Tibial artery (tissue), 4 donors: ENCODE data around the gene OTUD6A.

Experiments
- DNase-seq, 2 donors: peaks; one replicate each; pipeline ENCODE4 v3.0.0-alpha.2; 2019
- H3K27ac ChIP-seq, 2 donors: fragments of 200-600 bp; sonication (generic) in 1 of 2; 1 replicate in 1 of 2; 2 replicates in 1 of 2; pipeline ENCODE4 v1.5.1; 2018 to 2019; ENCODE audit warnings: mild to moderate bottlenecking in 1 of 2
- H3K27me3 ChIP-seq, 2 donors: fragments of 200-600 bp; sonication (generic) in 1 of 2; one replicate each; pipeline versions ENCODE4 v1.5.1 to v1.6.0; 2016 to 2019
- H3K36me3 ChIP-seq, 3 donors: fragments of 200-600 bp; sonication (generic) in 2 of 3; one replicate each; pipeline ENCODE4 v1.5.1; 2016 to 2019; ENCODE audit warnings: mild to moderate bottlenecking in 2 of 3
- H3K4me1 ChIP-seq, 4 donors: fragments of 200-600 bp; sonication (generic) in 2 of 4; 1 replicate in 3 of 4; 2 replicates in 1 of 4; pipeline ENCODE4 v1.5.1; 2016 to 2019
- H3K4me3 ChIP-seq, 2 donors: fragments of 200-600 bp; sonication (generic) in 1 of 2; 1 replicate in 1 of 2; 2 replicates in 1 of 2; pipeline ENCODE4 v1.5.1; 2018 to 2019; ENCODE audit warnings: mild to moderate bottlenecking in 2 of 2
- H3K9me3 ChIP-seq, 3 donors: fragments of 200-600 bp; sonication (generic) in 1 of 3; one replicate each; pipeline ENCODE4 v1.5.1; 2016 to 2019
- intact Hi-C: fragments of 100-400 bp; cut with DNase I; formaldehyde crosslinking; loops from one replicate; pipeline ENCODE4 v1.15.0; 2023; ENCODE audit warnings: low total_unique reads
- TF ChIP-seq, protein P1 (sequence below), 2 experiments: fragments of 200-600 bp in 1 of 2; fragments of 450-650 bp in 1 of 2; IDR thresholded peaks; one replicate each; pipeline ENCODE4 v1.5.1; 2017 to 2019; ENCODE audit warnings: antibody characterized with exemption in 2 of 2, mild to moderate bottlenecking in 1 of 2, moderate library complexity in 1 of 2

The OTUD6A gene

DNA sequence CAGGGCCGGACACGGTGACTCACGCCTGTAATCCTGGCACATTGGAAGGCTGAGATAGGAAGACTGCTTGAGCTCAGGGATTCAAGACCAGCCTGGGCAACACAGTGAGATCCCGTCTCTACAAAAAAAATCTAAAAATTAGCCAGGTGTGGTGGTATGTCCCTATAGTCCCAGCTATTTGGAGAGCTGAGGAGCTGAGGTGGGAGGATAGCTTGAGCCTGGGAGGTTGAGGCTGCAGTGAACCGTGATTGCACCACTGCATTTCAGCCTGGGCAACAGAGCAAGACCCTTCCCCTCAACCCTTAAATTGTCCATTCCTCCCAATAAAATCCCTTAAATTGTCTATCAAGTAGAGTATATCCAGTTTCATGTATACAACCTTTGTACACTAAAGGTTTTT, 17.0 kb downstream of the OTUD6A start:
- Histone ChIP-seq H3K9me3 (peaks cover 0 to 5% (median 0%) of the 10 kb centered on the region in 3 donors), H3K36me3 (no peaks in the 10 kb centered on the region), H3K27me3 (no peaks in the 10 kb centered on the region), H3K4me1 (no peaks in the 10 kb centered on the region), H3K4me3 (no peak overlapping the region), H3K27ac (no peak overlapping the region)
- intact Hi-C loops: no loop called here
- DNase-seq: no peak
- TF ChIP-seq, protein P1, sequence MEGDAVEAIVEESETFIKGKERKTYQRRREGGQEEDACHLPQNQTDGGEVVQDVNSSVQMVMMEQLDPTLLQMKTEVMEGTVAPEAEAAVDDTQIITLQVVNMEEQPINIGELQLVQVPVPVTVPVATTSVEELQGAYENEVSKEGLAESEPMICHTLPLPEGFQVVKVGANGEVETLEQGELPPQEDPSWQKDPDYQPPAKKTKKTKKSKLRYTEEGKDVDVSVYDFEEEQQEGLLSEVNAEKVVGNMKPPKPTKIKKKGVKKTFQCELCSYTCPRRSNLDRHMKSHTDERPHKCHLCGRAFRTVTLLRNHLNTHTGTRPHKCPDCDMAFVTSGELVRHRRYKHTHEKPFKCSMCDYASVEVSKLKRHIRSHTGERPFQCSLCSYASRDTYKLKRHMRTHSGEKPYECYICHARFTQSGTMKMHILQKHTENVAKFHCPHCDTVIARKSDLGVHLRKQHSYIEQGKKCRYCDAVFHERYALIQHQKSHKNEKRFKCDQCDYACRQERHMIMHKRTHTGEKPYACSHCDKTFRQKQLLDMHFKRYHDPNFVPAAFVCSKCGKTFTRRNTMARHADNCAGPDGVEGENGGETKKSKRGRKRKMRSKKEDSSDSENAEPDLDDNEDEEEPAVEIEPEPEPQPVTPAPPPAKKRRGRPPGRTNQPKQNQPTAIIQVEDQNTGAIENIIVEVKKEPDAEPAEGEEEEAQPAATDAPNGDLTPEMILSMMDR (IDR thresholded peaks at IDR 0.05): no peak

DNA sequence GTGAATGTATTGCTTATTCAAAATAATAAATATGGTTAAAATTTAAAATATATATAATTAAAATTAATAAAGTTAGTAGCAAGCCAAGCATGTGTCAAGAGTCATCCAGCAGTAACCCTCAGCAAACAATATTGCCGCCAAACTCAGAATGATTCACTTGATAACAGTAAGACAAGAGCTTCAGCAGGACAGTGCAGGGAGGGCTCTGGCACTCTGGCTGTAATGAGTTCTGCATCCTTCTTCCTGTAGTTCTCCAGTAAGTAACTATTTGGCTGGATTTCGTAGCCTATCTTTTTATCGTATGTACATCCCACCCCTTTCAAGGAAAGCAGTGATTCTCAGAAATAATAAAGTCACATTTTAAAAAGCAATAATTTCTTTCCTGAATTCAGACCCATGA, 17.6 kb downstream of the OTUD6A start:
- Histone ChIP-seq H3K27ac (no peak overlapping the region), H3K27me3 (no peaks in the 10 kb centered on the region), H3K4me3 (no peak overlapping the region), H3K36me3 (no peaks in the 10 kb centered on the region), H3K9me3 (peaks cover 0 to 5% (median 0%) of the 10 kb centered on the region in 3 donors), H3K4me1 (no peaks in the 10 kb centered on the region)
- TF ChIP-seq, protein P1 (IDR thresholded peaks at IDR 0.05): no peak
- intact Hi-C loops: no loop called here
- no peak for DNase-seq

DNA sequence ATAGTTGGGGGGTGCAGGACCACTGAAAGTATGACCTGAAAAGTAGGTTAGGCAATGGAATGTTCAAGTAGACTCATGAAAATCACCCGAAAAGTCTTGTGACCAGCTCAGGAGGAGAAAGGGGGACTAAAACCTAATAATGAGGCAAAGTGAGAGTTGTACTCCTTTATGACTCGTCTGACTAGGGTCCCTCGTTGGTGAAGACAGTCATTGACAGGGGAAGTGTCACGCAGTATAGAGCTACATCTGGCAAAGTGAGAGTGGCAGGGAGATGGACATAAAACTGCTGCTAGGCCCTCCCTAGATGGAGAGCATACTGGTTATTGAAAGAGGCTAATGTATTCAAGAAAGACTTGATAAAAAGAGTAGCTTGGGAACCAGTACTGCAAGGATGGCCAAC, 20.5 kb downstream of the OTUD6A start:
- no peaks in the 10 kb centered on the region for H3K4me1 ChIP-seq
- no peak overlapping the region for H3K27ac ChIP-seq
- no peaks in the 10 kb centered on the region for H3K9me3 ChIP-seq
- H3K36me3 ChIP-seq: no peaks in the 10 kb centered on the region
- TF ChIP-seq, protein P1 (IDR thresholded peaks at IDR 0.05): no peak
- DNase-seq: no peak
- intact Hi-C loops: no loop called here
- no peak overlapping the region for H3K4me3 ChIP-seq
- no peaks in the 10 kb centered on the region for H3K27me3 ChIP-seq

DNA sequence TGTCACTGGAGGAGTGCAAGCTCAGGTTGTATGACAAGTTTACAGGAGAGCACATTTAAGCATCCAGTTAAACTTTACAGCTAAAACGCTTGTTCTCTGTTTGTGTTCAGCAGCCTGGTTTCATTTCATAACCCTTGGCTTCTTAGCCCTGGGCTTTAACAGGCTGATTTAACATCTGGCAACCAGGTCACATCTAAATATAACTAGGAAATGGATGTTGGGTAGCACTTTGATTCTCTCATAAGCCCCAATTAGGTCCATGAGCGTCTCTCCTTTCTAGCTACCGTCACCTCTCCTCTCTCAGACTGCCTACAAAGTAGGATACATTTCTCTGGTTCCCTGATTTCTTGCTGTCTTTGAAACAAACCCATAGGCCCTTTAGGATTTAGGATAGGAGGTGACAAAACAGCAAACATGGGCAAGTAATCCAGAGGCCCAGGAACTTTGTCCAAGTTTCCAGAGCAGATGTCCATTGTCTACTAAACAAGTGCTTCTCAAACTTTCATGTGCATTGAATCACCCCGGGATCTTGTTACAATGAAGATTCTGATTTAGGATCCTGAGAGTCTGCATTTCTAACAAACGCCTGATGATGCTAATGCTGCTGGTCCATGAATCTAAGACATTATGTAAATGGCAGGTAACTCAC, 22.5 kb downstream of the OTUD6A start:
- no peak for DNase-seq
- Histone ChIP-seq H3K4me1 (no peaks in the 10 kb centered on the region), H3K4me3 (no peak overlapping the region), H3K36me3 (no peaks in the 10 kb centered on the region), H3K27me3 (no peaks in the 10 kb centered on the region), H3K9me3 (no peaks in the 10 kb centered on the region), H3K27ac (no peak overlapping the region)
- intact Hi-C loops: no loop called here
- TF ChIP-seq, protein P1 (IDR thresholded peaks at IDR 0.05): no peak

DNA sequence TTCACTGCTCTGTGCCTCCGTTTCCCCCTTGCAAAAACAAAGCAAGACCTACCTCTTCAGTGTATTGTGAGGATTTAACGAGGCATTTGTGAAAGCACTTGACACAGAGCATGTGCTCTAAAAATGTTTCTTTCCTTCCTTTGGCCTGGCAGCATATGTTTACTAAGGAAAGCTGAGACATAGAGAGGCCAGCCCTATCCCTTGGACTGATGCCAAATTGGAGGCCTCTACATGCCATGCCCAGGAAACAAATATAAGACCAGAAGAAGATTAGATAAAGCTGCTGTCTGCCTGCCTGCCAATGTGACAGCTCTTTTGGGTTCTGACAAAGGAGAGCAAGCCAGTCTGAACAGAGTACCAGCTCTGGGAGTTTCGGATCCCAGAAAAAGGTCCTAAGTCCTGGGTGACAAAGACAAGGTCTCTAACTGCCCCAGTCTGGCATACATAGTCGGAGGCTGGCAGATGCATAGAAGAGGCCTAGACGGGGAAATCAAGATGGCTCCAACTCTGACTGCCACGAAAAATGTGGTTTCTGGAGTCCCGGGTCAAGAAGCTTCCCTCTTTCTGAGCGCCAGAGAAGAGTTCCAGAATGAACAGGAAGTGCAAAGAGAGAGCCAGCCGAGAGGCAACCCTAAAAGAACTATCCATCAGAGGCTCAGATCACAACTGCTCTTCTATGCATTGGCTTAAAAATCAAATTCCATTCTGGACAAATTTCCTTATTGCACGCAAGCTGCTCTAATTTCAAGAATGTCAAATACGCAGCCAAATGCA, 25.8 kb downstream of the OTUD6A start:
- intact Hi-C loops: no loop called here
- TF ChIP-seq, protein P1 (IDR thresholded peaks at IDR 0.05): no peak
- Histone ChIP-seq H3K27ac (no peak overlapping the region), H3K4me3 (no peak overlapping the region), H3K27me3 (no peaks in the 10 kb centered on the region), H3K4me1 (no peaks in the 10 kb centered on the region), H3K36me3 (no peaks in the 10 kb centered on the region), H3K9me3 (no peaks in the 10 kb centered on the region)
- no peak for DNase-seq
